ENCODE data around the gene SHISA5.

Gene SHISA5

DNA sequence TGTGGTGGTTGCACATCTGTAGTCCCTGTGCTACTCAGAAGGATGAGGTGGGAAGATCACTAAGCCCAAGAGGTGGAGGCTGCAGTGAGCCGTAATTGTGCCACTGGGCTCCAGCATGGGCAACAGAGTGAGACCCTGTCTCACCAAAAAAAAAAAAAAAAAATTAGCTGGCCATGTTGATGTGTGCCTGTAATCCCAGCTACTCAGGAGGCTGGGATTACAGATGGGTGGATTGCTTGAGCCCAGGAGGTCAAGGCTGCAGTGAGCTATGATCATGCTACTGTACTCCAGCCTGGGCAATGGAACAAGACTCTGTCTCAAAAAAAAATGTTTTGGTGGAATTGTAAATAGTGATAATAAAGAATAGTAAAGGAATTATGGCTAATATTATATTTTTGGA, 47.5 kb downstream of the SHISA5 start:
- DNase-seq, result no peak

DNA sequence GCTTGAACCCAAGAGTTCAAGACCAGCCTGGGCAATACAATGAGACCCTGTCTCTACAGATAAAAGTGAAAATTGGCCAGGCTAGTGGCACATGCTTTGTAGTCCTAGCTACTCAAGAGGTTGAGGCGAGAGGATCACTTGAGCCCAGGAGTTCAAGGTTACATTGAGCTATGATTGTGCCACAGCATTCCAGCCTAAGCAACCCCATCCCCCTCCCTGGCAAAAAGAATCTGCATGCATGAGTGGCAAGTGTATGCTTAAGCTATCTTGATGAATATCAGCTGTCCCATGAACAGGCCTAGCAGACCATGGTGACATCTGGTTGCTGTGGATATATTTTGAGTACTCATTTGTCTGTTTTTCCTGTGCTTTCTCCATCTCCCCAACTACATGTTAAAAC, 52.7 kb downstream of the SHISA5 start:
- no peak for DNase-seq

DNA sequence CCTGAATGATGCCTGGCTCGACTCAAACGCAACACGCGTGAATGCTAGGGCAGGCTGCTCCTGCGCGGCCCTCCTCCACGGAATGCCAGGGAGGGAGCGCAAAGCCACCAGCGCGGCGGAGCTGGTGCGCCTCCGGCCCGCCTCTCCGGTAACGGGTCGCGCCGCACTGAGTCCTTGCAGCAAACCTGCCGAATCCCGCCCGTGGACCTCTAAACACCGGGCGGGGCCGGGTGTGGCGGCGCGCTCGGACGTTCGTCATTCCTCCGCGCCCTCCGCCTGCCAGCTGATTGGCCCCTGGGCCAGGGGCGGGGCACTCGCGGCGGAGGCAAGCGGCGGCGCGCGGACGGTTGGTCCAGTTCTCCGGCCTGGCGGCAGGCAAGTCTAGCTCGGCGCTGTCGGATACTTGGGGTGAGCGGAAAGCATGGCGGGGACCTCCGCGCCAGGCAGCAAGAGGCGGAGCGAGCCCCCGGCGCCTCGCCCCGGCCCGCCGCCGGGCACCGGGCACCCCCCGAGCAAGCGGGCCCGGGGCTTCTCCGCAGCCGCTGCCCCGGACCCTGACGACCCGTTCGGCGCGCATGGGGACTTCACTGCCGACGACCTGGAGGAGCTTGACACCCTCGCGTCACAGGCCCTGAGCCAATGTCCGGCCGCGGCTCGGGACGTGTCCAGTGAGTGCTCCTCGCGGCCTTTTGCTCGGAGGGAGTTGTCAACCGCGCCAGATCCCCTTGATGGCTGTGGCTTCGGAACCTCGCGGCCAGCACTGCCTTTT, 57.4 kb downstream of the SHISA5 start, which contains the start of gene ATRIP:
ATRIP (plus strand) TSS at position 313 of the 769 bp plus-strand sequence; CDS start at position 422, 109 bp downstream.
- DNase-seq, result peak; percentile 93

DNA sequence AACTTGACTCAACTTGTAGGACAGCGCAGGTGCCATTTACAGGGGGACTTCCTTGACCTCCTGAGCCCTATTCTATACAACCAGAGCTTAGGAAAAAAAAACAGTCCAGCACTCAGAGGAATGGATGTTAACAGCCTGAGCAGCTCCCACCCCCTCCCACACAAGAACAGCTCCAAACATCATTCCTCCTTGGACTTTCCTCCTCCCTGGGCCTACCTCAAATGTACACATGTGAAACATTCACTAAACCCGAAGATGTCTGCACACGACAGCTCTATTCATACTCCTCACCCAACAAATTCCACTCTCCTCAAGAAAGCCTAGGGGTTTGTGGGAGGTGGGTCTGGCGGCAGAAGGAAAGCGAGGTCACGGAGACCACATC, 57.9 kb downstream of the SHISA5 start:
- DNase-seq, result no peak

DNA sequence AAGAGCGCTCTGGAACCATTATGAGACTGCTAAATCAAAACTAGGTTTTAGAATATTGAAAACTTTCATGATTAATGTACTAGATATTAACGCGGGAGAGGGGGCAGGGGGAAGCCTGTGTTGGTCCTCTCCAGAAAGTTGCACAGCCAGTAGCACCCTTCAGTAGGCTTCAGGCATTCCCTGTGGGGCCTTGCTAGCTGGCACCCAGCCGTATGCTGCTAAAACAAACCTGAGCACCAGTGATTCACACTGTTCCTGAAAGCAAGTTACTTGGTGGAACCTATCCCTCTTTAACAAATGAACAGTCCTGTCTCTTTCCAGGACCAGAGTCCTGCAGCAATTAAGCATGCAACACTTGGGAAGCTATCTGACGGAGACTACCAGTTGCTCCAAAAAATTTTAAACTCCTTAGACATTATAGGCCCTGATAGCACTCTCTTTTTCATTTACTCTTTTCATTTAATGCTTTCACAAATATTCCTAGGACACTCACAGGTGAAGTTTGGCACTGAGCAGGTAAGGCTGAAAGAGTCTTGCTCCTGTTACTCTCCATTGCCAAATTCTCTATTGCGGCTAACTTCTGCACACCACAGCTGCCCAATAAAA, 58.6 kb downstream of the SHISA5 start:
- DNase-seq, result no peak

DNA sequence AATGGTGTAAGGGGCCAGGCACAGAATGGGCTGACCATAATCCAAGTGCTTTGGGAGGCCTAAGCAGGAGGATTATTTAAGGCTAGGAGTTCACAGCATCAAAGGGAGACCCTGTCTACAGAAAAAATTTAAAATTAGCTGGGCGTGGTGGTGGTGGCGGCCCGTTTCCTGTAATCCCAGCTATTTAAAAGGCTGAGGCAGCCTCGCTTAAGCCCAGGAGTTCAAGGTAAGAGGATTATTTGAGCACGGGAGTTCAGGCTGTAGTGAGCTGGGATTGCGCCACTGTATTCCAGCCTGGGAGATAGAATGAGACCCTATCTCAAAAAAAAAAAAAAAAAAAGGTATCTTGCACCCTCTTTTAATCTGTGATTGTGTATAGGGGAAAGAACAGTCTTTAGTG, 62.0 kb downstream of the SHISA5 start:
- no peak for DNase-seq

DNA sequence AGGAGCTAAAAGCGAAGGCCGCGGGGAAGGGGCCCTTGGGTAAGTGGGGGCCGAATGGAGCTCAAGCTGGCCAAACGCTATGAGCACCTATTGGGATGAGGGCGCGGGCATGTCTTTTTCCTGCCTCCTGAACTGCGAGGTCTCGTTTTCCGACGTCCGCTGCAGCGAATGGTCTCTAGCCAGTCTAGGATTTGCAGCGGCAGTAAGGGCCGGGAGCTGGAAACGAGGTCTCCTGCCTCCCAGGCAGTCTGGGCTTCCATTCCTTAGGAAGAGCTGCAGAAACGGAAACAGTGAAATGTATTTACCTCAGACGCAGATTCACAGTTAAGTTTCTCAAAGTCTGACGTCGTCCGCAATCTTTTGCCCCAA, 63.4 kb downstream of the SHISA5 start:
- DNase-seq, result no peak

DNA sequence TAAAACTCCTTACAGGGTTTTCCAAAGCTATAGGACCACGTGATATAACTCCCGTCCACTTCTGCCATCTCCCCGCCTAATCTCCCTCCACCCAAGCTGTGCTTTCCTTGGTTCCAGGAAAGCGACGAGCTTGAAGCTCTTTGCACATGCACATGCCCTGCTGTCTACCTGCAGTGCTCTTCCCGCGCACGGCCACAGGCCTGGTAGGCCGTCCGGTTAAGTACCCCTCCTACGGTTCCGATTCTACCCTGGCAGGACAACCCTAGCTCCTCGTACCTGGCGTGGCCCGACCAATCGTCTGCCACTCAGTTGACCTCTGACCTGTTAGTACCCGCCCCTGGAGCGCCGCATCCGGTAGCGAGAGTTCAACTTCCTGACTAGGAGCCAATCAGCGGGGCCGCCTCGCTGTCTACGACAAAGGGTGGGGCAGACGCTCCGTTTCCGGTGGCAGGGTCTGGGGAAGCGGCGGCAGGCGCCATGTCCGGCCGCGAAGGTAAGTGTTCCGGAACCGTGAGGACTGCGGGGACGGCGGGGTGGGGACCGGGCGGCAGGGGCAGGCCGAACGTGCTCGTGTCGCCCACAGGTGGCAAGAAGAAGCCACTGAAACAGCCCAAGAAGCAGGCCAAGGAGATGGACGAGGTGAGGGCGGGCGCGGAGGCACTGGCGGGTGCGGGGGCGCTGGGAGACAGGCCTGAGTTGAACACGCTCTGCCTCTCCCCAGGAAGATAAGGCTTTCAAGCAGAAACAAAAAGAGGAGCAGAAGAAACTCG, 64.0 kb downstream of the SHISA5 start, which contains the start of the genes CCDC51 and TMA7:
CCDC51 (minus strand) TSS at position 300 of the 770 bp plus-strand sequence. CDS start 4,991 bp downstream, outside the sequence.
TMA7 (plus strand) TSS at position 438 of the 770 bp plus-strand sequence; CDS start at position 478, 40 bp downstream.
- peak; percentile 98 for DNase-seq

DNA sequence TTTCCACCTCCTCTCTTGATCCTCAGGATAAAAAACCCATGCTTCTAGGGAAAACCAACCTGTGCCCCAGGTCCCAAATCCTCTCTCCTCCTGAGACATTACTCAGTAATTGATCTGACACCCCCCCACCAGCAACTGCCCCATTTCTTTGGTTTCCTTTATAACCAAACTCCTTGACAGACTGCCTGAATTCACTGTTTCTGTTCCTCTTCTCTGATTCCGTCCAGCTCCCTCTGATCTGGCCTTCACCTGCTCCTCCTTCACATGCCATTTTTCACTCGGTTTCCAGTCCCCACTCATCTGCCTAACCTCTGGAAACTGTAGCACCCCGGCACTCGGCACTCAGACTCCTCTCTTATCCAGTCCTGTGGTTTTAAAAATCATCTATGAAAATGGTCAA, 66.2 kb downstream of the SHISA5 start:
- no peak for DNase-seq

DNA sequence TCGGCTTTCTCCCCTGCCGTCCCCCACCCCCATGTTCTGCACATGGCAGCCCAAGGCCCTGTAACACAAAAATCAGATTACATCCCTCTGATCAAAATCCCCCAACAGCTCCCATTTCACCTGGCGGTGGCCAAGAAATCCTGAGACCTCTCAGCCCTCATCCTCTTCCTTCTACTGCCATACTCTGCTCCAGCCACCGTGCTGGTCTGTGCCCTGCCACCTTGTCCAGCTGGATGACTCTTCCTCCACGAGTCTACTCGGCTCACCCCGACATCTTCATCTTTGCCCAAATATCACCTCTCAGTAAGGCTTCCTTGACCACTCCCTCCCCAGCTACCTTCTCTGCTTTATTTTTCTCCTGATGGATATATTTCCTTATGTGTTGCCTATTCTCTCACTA, 67.1 kb downstream of the SHISA5 start:
- no peak for DNase-seq

DNA sequence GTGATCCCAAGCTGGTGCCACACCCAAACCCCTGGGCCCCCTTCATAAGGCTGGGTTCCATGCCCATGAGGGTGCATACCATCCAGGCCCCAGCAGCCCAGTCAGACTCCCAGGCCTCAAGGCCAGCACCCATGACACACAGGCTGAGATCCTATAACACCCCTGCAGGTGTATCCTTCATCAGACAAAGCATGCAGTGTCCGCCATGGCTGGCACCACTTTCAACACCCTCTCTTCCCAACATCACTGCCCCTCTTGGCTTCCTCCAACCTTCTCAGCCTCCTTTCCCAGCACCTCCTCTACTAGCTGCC, 67.5 kb downstream of the SHISA5 start:
- no peak for DNase-seq

DNA sequence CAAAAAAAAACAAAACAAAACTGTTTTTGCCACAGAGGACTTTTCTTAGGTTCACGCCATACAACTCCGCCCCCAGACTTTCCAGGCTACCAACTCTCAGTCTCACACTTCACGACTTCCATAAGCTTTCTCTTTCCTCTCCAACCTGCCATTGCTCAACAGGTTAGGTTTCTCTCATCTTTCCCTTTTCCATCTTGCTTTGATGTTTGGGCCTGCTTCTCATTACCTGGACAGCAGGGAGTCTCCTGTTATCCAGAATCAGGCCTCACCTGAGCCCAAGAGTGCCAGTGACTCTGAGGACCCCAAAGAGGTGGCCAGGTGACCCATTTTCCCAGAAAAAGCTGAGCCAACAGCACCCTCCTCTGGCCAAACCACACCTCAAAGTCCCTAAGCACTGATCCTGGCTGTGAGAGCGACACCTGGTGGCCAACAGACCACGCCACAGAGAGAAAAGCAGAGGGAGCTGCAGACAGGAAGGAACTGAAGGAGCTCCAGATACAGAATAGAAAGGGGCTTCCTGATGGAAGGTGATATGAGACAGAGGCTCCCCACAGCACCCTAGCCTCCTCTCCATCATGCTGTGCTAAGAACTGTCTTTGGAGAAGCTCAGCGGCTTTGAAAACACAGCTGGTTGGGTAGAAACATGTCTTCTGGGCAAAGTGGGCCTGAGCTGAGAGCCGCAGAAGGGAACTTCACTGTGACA, 68.0 kb downstream of the SHISA5 start:
- DNase-seq, result peak; percentile 92

DNA sequence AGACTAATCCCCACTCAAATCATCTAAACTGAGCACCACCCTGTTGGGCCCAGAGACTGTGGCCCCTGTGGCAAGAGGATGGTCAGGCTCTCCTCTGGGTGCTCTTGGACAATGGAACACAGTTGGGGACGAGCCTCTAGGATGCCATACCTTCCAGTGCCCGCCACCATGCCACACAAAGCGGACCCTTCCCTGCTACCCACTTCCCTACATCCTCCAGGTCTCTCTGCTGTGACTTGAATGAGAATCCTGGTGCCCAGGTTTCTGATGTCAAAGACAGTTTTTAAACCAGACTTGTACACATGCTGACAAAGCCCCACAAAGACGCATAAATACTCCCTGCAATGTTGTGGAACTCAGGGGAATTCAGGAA, 68.8 kb downstream of the SHISA5 start:
- DNase-seq, result no peak

DNA sequence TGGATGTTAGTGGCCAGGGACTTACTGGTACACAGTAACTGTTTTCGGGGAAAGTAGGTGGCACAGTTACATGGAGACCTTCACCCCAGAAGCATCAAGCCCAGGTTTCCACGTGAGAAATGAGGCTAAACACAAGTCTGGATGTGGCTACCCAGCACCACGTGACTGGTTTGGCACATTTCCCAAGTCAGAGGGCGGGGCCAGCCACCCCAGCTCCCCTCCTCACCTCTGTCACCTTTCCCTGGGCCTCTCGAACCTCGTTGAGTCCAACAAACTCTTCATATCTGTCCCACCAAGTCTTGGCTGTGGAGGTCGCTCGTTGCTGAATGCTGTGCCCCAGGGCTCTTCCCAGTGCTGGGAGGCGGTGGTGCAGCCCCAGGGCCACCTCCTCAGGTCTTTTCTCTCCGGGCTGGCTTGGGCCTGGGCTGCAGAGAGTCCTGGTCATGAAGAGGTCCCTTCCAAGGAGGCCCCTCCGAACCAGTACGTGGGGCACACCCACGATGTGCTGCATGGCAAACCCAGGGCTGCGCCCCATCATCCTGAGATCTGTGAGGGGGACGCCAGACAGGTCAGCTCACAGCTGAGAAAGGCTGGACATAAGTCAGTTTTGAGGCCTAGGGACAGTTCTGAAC, 69.3 kb downstream of the SHISA5 start:
- no peak for DNase-seq

DNA sequence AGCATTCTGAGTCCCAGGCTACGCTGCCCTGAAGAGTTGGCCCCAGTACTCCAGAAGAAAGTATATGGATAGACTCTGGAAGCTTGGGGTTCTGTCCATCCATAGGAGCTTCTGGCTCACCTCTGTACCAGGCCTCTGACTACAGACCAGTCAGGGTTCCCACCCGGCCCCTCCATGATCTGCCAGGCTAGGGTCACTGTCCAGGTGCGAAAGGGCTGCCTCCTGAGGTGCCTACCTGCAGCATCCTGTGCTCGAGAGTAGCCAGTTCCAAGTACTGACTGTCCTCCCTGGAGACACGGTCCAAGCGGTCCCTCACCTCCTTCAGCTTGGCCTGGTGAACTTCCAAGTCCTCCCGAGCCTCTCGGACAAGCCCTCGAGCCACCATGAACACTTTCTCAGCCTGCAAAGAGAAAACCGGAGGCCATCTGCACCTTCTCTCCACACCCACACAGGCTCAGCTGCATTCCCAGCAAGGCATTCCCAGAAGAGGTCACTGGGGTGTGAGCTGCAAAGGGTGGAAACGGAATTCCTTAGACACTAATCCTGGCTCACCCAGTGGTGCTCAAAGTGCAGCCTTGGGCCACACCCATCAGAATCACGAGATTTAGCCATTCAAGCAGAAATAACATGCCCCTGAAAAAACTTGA, 70.4 kb downstream of the SHISA5 start:
- no peak for DNase-seq

DNA sequence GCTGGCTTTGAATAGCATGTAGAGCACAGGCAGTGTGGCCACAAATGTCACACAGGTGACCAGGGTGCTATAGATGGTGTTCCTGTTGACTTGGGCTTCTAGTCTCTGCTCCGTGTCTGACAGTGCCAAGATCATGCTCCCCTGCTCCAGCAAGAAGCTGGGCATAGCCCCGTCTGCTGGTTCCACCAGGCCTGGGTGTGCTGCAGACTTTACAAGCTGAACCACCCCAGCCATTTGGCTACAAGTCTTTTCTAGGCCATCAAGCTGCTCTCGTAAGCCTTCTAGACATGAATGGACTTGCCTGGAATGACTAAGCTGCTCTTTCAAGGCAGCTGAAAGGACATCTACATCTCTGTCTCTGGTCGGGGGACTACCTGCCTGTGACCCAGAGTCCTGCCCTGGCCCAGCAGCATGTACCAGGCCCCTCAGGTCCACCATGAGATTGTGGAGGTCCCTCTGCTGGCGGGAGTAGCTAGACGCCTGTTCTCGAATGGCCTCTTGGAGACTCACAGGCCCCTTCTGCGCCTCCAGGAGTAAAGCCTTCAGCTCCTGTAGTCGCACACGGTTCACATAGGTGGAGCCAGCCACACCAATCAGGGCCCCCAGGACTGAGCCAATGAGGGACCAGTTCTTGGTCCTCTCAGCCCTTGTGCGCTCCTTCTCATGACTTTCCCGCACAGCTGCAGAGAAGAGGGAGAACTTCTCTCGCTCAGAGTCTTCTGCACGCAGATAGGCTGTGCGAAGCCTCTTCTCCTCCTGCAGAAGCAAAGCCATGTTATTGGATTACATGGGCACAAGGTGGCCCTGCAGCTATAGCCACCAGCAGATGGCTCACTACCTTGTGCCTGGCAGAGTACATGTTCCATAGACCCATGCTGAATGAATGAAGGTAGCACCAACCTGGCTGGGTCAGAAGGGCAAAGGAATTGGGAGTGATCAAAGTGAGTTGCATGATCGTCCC, 71.3 kb downstream of the SHISA5 start:
- DNase-seq, result no peak

DNA sequence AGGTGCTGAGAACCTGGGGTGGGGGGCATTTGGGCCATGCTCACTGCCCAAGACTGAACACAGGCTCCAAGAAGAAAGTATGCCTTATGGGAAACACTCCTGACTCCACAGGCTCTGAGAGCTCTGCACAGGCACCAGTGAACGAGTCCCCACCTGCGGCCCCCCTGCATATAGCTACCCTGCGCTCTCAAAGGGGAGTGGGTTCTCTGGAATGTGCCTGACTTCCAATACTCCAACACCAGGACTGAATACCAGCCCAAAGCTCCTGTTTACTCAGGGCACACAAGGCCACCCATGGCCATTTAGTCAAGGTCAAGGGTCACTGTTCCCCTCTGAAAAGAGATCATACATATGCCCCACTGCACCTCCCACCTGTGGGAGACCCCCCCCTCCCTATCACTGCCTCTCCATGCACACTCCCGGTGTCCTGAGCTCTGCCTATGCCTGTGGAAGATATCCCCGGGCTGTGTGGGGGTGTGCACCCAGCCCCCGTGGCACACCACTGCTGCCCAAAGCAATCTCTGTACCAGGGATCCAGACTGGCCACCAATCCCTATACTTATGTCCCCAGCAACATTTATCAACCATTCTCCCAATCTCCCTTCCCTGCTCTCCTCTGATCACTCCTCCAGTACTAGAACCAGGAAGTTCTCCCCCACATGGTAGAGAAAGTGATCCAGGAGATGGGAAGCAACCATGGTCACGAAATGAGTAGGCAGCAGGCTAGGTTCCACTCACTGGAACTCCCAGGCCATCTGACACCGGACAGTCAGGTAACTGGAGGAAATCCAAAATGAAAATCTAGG, 72.5 kb downstream of the SHISA5 start:
- DNase-seq, result no peak

DNA sequence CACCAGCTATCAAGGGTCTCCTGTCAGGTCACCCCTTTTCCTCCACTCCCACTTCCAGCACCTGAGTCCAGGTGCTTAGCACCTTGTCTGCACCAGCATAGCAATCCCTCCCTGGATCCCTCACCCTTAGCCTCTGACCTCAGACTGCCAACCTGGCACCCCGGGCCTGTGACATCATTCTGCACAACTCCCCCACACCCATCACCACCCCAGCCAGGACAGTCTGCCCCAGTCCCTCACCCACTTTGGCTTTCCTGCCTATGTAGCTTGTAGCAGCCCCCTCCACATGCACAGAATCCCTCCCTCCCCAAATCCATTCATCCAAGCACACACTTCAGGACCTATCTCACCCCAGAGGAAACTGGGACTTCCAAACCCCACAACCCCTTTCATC, 73.3 kb downstream of the SHISA5 start:
- DNase-seq, result no peak

DNA sequence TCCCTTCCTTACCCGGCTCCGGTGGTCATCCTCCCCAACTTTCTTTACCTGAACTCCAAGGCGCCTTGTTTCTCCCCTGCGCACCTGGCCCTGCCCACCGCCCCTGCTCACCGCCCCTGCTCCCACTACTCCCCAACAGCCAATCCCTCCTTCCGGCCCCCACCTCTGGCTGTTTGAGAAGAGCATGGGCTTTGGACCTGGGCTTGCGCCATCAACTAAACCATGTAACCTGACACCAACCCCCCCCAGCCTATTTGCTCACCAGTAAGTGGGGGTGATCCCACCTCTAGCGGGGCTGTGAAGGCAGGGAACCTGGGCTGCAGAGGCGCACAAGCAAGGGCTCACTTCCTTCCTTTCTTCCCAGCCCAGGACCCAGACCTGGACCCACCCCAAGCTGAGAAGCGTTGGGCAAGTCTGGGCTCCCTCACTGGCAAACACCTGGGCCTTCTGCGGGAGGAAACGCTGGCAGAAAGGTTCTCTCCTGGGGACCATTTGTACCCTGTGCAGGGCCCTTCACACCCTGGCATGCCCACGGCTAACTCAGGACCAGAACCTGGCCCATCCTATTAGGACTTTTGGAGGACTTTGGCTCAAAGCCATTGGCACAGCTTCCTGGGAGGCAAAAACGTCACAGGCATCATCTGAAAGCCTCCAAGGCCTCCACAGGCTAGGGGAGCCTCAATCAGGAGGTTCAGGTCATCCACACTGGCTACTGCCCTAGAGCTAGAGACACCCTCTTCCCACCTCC, 73.8 kb downstream of the SHISA5 start, which contains the start of gene PLXNB1:
PLXNB1 (minus strand) TSS at position 127 of the 748 bp plus-strand sequence. CDS start 5,475 bp downstream, outside the sequence.
- DNase-seq, result no peak

All from activated CD8-positive, alpha-beta memory T cell treated with anti-CD3 and anti-CD28 coated beads for 24 hours (primary cell).